Upper lobe of left lung (tissue), 6 donors: ENCODE results near the gene TP63. TPM values are rescaled to one million over a fixed set of nuclear protein-coding genes. Genes with fewer than 3 reads are reported as not detected.
"Not testable (repeated sequence)": the region's sequence is repeated elsewhere in the genome, so short reads cannot be mapped to it uniquely, and the experiment has no call there.

Source experiments
- ATAC-seq, 2 donors: fragments of 200-7000 bp; cut with Tn5 transposase; one replicate each; pipeline ENCODE4 v1.9.1; 2022; ENCODE audit warnings: mild to moderate bottlenecking in 2 of 2, moderate library complexity in 2 of 2; ENCODE audit not compliant: low FRiP score in 2 of 2
- DNase-seq, 2 donors: peaks; one replicate each; pipeline ENCODE4 v3.0.0-alpha.2; 2019 to 2020
- H3K27ac ChIP-seq, 4 donors: fragments of 200-600 bp; sonication (generic); one replicate each; pipeline ENCODE4 v1.5.1; 2016 to 2019
- H3K27me3 ChIP-seq, 4 donors: fragments of 200-600 bp; sonication (generic); one replicate each; pipeline ENCODE4 v1.5.1; 2017 to 2019
- H3K36me3 ChIP-seq, 4 donors: fragments of 200-600 bp; sonication (generic); one replicate each; pipeline ENCODE4 v1.5.1; 2016 to 2019
- H3K4me1 ChIP-seq, 4 donors: fragments of 200-600 bp; sonication (generic); one replicate each; pipeline ENCODE4 v1.5.1; 2018 to 2019
- H3K4me3 ChIP-seq, 4 donors: fragments of 200-600 bp; sonication (generic); one replicate each; pipeline ENCODE4 v1.5.1; 2017 to 2019; ENCODE audit warnings: mild to moderate bottlenecking in 2 of 4, moderate library complexity in 1 of 4
- H3K9me3 ChIP-seq, 4 donors: fragments of 200-600 bp; sonication (generic); one replicate each; pipeline ENCODE4 v1.5.1; 2018 to 2019
- CTCF ChIP-seq, 6 experiments: fragments of 450-650 bp in 4 of 6; fragments of 200-600 bp in 2 of 6; sonication (generic) in 2 of 6; IDR thresholded peaks; one replicate each; pipeline ENCODE4 v1.5.1; 2016 to 2019; ENCODE audit warnings: antibody characterized with exemption in 6 of 6
- EP300 ChIP-seq, 4 donors: sonication (generic); formaldehyde crosslinking; IDR thresholded peaks; one replicate each; pipeline ENCODE4 v1.5.1; 2017; ENCODE audit warnings: antibody characterized with exemption in 4 of 4, control low read depth in 2 of 4
- POLR2A ChIP-seq, 4 donors: fragments of 450-650 bp; IDR thresholded peaks; one replicate each; pipeline ENCODE4 v1.5.1; 2016 to 2017; ENCODE audit warnings: antibody characterized with exemption in 4 of 4, mild to moderate bottlenecking in 2 of 4
- POLR2AphosphoS5 ChIP-seq, 2 donors: sonication (generic); formaldehyde crosslinking; IDR thresholded peaks; one replicate each; pipeline ENCODE4 v1.5.1; 2017; ENCODE audit warnings: antibody characterized with exemption in 2 of 2
- WGBS, 2 donors: methylation state at CpG; one replicate each; pipeline ENCODE4 v1.1.5; 2017 to 2018; 5-methylcytosine and 5-hydroxymethylcytosine counted together
- total RNA-seq, 6 donors: library from RNA; depleted of rRNA in 4 of 6; stranded (reverse); fragments of >200 nt in 4 of 6; gene quantifications; one replicate each; pipeline versions ENCODE4 v1.1.0 to v1.2.1, GENCODE V29; 2016 to 2021
- donor health status: DM: no; HTN: no; CAD: no; lungs with moderate emphysema.
- donor health status: DM: no; HTN: yes; CAD: no; lungs with severe emphysema.

Gene TP63
- total RNA-seq, 6 donors from 2014 or later: 1.0 to 8.8 (median 2.8) TPM

GRCh38 chr3:189588070-189588469 is 43.1 kb upstream of the TP63 start:
- WGBS, 2 donors: 38 to 54% methylated on average over 1 of the region's 1 CpG
- no peaks in the 10 kb centered on the region for H3K27me3 ChIP-seq
- no peaks in the 10 kb centered on the region for H3K36me3 ChIP-seq
- TF ChIP-seq POLR2AphosphoS5 (IDR thresholded peaks at IDR 0.05) (no peak), CTCF (IDR thresholded peaks at IDR 0.05) (no peak), POLR2A (IDR thresholded peaks at IDR 0.05) (no peak), EP300 (IDR thresholded peaks at IDR 0.05) (no peak)
- no peak for DNase-seq
- H3K9me3 ChIP-seq: no peaks in the 10 kb centered on the region
- no peak overlapping the region for H3K27ac ChIP-seq
- ATAC-seq: no peak
- no peak overlapping the region for H3K4me3 ChIP-seq
- no peaks in the 10 kb centered on the region for H3K4me1 ChIP-seq

- Histone ChIP-seq H3K4me1 (no peaks in the 10 kb centered on the region), H3K4me3 (no peak overlapping the region), H3K9me3 (no peaks in the 10 kb centered on the region), H3K36me3 (no peaks in the 10 kb centered on the region), H3K27ac (no peak overlapping the region), H3K27me3 (no peaks in the 10 kb centered on the region)
- ATAC-seq (peak in 1 of 2 donors; percentile 78), DNase-seq (no peak)
- 82 to 87% methylated on average over 5 of the region's 5 CpGs for WGBS, 2 donors
- TF ChIP-seq EP300 (IDR thresholded peaks at IDR 0.05) (no peak), CTCF (IDR thresholded peaks at IDR 0.05) (no peak), POLR2AphosphoS5 (IDR thresholded peaks at IDR 0.05) (no peak), POLR2A (IDR thresholded peaks at IDR 0.05) (no peak)
These were observed 42.6 kb upstream of the TP63 start for GRCh38 chr3:189588475-189589178.

DNA sequence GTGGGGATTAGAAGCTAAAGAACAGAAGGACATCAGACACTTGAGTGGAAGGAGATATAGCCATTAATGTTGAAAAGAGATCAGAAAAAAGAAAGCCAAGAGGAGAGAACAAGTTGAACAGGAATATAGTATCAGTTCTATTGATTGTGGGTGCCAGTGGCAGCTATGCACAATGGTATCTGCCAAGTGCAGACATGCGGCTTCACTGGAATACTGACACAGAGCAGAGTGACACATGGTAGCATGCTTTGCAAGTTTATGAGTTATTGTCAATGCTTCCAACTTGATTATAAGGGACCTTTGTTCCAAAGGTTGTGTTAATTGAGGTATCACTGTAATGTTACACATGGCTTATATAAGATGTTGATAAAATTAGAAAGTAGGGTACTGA is 42.0 kb upstream of the TP63 start:
- Histone ChIP-seq H3K4me3 (no peak overlapping the region), H3K27ac (no peak overlapping the region), H3K36me3 (no peaks in the 10 kb centered on the region), H3K27me3 (no peaks in the 10 kb centered on the region), H3K4me1 (no peaks in the 10 kb centered on the region), H3K9me3 (no peaks in the 10 kb centered on the region)
- WGBS, 2 donors: 100% methylated on average over 1 of the region's 1 CpG
- ATAC-seq: no peak
- no peak for TF ChIP-seq POLR2A (IDR thresholded peaks at IDR 0.05)
- TF ChIP-seq CTCF (IDR thresholded peaks at IDR 0.05): no peak
- TF ChIP-seq EP300 (IDR thresholded peaks at IDR 0.05): no peak
- TF ChIP-seq POLR2AphosphoS5 (IDR thresholded peaks at IDR 0.05): no peak
- no peak for DNase-seq

GRCh38 chr3:189590223-189590622 is 41.0 kb upstream of the TP63 start:
- Histone ChIP-seq H3K27ac (no peak overlapping the region), H3K4me3 (no peak overlapping the region), H3K9me3 (no peaks in the 10 kb centered on the region), H3K27me3 (no peaks in the 10 kb centered on the region), H3K36me3 (no peaks in the 10 kb centered on the region), H3K4me1 (no peaks in the 10 kb centered on the region)
- DNase-seq (no peak), ATAC-seq (no peak)
- WGBS, 2 donors: 77 to 86% methylated on average over 3 of the region's 3 CpGs
- TF ChIP-seq CTCF (IDR thresholded peaks at IDR 0.05) (no peak), POLR2A (IDR thresholded peaks at IDR 0.05) (no peak), EP300 (IDR thresholded peaks at IDR 0.05) (no peak), POLR2AphosphoS5 (IDR thresholded peaks at IDR 0.05) (no peak)

GRCh38 chr3:189593581-189593980 is 37.6 kb upstream of the TP63 start:
- no peak for DNase-seq
- Histone ChIP-seq H3K4me1 (no peaks in the 10 kb centered on the region), H3K36me3 (no peaks in the 10 kb centered on the region), H3K4me3 (no peak overlapping the region), H3K27me3 (no peaks in the 10 kb centered on the region), H3K9me3 (no peaks in the 10 kb centered on the region), H3K27ac (no peak overlapping the region)
- TF ChIP-seq EP300 (IDR thresholded peaks at IDR 0.05) (no peak), POLR2A (IDR thresholded peaks at IDR 0.05) (no peak), POLR2AphosphoS5 (IDR thresholded peaks at IDR 0.05) (no peak), CTCF (IDR thresholded peaks at IDR 0.05) (no peak)
- ATAC-seq: no peak

- peak in 1 of 2 donors; percentile 76 for DNase-seq
These were observed 34.9 kb upstream of the TP63 start for GRCh38 chr3:189596078-189596979.

More at GRCh38 chr3:189596078-189596979, 34.9 kb upstream of the TP63 start:
- H3K4me1 ChIP-seq, H3K9me3 ChIP-seq, H3K27ac ChIP-seq, H3K4me3 ChIP-seq, ATAC-seq, H3K27me3 ChIP-seq, H3K36me3 ChIP-seq: not testable (repeated sequence)
- 94% methylated on average over 18 to 45 of the region's 45 CpGs for WGBS, 2 donors
